Activated gamma-delta T cell (primary cell): ENCODE measurements around the gene HDGF.

Experiments used
- DNase-seq: peaks from one replicate; lab custom pipeline; 2025; lab: John Stamatoyannopoulos, UW

Gene HDGF

DNA sequence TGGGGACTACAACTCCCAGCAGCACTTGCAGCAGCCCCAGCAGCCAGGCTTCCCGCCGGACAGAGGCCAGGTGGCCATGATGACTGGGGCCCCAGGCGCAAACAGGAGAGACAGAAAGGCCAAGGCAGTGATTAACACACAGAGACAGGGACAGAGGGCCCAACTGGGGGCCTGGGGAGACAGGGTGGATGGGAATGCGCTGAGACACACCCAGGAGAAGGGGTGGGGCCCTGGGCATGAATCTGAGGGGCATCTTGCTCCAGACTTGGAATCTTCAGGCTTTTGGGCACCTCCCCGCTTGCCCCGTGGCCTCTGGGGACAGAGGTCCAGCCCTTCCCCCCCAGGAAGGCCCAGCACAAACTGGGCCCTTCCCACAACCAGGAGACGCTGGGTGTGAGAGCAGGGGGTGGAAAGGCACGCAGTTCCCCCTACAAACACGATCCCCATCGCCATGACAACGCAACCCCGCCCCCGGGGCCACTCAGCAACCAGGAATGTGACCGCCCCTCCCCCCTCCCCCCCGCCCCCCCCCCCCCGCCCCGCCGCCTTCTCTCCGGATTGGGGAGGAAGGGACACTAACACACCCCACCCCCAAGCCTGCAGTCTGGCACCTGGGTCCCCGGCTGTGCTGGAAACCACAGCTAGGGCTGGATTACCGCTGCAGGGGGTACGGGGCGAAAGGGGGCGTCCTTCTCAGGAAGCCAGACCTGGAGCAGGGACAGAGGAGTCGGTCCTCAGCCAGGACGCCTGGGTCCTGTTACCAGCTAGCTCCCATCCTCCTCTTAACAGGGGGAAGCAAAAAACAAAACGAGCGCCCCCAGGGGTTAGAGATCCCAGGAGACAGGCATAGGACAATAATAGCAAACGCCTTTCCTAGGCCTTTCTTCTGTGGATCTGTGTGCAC is 4.5 kb downstream of the HDGF start:
- DNase-seq: peak; percentile 65

- peak; percentile 29 for DNase-seq
Observed at GRCh38 chr1:156746406-156746727, 5.1 kb downstream of the HDGF start.

DNA sequence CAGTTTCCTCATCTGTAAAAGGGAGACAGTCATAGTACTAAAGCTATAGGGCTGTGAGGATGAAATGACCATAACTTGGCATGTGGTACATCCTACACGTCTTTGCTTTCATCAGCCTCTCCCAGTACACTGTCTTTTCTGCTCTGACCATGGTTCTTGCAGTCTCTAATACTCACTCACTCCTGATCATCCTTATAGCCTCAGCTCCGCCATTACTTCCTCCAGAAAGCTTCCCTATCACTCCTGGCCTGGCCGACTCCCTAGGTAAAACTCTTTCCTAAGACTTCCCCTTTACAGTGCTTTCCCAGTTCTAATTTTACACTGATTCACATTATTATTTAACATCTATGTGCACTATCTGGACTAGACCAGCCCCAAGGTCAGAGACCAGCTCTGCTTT is 5.6 kb downstream of the HDGF start:
- DNase-seq: no peak

- DNase-seq: no peak
Observed at GRCh38 chr1:156744786-156745419, 6.6 kb downstream of the HDGF start.

DNA sequence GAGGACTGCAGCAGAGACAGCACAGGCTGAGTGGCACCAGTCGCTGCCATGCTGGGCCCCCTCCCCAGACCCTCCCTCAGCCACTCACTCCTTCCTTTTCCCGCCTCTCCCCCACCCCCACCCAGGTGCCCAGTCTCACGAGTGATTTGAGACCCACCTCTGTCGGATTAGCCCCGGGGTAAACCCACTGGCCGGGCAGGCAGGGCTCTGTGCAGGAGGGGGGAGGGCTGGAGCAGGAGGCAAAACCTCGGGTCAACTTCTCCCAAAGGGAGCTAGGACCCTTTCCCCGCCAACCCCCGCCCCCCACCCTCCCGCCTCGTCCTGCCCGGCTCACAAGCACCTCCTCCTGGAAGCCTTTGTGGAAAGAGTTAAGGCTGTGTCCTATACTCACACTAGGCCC is 7.1 kb downstream of the HDGF start:
- DNase-seq: no peak

DNA sequence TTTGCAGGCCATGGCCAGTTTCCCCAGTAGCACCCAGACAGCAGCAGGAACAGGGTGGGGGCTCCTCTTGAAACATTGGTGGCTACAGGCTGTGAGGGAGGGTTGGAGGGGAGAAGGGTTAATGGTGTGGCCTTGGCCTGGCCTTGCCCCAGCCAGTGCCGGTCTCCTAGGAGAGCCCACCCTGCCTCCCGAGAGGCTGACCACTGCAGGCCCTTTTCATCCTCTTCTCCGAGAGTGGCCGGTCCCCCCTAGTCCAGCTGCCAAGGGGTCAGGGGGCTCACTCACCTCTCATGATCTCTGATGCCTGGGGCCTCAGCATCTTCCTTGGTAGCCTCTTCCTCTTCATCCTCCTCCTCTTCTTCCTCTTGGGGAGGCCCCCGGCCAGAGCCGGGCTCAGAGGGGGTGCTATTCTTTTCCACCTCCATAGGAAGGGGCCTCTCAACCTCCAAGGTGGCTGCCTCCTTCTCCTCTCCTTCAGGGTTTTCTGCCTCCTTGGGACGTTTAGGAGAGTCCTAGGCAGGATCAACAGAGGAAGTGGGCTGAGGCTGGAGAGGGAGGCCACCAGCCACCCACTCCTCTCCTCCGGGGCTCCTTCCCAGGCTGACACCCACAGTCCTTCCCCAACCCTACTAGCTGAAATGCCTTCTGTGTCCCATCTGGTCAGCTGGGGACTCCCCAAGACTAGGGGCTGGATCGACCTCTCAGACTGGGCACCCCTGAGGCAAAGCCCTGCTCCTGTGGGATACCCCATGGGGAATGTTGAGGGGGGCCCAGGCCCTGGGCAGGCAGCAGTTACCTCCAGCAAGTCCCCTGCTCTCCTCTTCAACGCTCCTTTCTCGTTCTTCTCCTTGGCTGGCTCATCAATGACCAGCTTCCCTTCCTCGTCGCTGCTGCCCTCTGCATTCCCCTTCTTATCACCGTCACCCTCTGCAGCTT is 7.8 kb downstream of the HDGF start:
- DNase-seq: no peak

DNA sequence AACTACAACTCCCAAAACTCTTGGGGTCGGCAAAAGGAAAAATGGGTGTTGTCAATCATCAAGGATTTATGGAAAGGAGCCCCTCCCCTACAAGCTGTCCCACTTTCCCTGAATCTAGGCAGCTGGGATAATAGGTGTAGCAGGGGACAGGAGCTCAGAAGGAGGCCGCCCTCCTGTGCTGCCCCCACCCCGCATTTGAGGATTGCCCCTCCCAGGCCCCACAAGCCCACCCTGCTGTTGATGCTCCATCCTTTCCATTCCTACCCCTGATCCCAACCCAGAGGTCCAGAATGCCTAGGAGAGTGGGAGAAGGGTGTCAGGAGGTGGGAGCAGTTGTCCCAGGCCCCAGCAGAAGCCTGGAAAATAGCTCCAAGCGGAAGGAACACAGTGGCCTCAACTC is 8.7 kb downstream of the HDGF start:
- no peak for DNase-seq

DNA sequence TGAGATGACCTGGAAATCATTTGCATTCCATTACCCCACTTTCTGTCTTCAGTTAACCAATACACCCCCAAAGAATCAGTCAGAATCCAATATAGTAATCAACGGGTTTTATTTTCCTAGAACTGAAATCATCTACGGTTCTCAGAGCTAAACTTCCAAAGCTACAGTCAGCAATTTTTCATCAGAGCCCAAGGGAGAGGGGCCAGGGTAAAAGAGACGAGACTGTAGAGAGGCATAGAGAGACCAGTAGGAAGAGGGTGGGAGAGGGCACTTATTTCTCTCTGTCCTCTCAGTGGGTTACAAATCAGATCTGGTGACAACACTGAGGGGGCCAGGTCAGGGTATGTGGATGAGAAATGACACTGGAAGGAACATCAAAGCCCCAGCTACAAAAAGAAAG is 9.5 kb downstream of the HDGF start:
- DNase-seq: no peak

DNA sequence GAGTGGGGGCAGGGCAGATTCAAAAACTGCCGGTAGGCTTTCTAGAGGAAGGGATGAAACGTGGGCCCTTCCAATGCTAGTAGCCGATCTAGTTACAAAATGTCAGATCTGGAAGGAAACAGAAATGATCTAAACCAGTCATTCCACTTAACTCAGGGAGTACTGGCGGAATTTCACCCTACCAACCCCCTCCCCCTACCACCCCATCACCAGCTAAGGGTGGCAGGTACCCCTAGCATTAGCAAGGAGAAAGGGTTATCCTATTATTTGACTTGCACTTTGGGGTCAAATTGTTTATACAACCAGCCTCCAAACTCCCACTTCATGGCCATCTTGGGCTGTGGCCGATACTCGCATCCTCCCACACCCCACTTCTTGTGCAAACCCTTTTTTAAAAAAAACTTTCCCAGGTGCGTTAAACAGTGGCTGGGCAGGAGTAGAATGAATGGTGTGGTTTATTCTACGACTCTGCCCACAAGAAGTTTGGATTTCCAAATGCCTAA is 9.9 kb downstream of the HDGF start:
- DNase-seq: no peak

DNA sequence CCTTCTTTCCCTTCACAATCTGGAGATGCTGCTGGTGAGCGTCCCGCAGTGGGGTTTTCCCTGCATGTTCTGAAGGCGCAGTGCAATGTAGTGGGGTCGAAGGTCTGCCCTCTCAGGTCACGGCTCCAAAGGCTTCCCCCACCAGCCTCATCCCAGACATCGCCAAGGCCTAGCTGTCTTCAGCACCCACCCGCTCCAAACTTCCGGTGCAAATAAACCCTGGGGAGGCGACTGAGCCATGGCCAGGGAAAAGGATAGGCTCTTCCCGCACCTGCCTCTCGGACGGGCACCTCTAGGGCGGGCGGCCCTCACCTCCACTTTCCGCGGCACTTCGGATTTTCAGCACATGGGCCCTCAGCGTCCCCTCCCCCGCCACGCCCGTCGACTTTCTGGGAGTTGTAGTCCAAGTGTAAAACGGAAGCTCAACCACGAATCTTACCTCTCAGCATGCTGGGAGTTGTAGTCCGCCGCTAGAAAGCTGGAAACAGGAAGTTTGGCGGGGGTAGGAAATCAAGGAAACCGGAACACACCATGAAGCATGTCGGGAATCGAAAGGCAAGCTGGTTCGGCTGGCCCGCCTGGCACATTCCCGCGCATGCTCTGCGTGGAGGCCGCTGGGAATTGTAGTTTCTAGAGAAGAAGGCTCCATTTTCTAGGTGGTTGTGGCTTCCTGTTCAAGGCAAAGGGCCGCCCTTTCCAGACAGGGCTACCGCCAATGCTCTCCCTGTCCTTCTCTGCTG is 10.6 kb downstream of the HDGF start, which contains the start of gene MRPL24:
TSS of gene MRPL24 (minus strand) at position 348 of the 740 bp plus-strand sequence. CDS start 2,384 bp downstream, outside the sequence.
- DNase-seq: peak; percentile 86

DNA sequence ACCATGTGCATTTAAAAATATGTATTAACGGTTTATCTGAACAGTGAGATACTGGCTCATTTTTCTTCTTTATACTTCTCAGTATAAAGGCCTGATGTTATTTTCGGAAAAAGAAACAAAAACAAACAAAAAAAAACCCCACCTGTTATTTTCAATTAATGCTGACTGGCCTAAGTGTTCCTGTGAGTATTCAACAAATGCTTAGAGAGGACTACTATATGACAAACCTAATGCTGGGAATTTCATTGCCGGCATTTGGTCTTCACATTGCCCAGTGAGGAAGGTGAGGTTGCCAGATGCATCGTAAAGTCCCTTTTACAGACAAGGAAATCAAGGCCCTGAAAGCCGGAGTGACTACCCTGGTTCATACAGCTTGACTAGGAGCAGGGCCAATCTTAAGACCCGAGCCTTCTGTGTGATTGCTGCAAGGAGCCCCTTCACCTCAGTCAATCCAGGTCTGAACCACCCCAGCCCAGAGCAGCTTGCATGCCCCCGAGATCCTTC is 11.2 kb downstream of the HDGF start:
- DNase-seq: no peak

DNA sequence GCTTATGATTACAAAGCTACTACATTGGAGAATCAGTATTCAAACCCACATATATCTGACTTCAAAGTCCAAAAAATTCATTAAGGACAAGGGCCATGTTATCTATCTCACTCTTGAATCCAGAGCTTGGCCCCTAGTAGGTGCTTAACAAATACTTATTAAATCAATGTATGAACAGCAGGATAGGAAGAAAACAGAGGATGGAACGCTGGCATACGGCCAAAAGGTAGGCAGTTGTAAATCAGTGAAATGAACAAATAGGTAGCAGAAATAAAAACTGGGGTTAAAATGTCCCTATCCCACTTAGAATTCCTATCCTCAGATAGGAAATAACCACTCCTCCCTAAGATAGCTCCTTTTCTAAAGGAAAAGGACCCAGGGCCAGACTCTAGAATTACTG is 12.6 kb downstream of the HDGF start:
- DNase-seq: no peak

DNA sequence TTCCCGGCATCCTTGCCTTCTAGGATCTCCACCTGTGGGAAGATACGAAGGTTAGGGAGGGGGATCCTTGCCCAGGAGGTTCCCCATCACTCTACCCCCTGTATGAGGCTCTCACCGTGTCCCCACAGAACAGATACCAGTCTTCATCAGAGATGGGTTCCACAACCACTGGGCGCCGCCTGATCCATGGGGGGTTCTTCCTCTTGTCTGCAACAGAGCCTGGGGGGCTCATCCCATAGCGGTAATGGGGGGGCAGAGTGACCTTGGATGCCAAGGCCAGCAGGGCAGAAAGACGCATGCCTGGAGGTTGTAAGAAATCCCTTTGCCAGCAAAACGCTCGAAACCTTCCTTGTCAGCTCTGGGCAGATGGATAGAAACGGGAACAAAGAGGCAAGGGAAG is 13.1 kb downstream of the HDGF start:
- DNase-seq: no peak

GRCh38 chr1:156733989-156734584 is 17.4 kb downstream of the HDGF start:
- no peak for DNase-seq

- DNase-seq: peak; percentile 79
Observed at GRCh38 chr1:156728599-156729462, 22.6 kb downstream of the HDGF start, which contains the start of gene ISG20L2. Gene ISG20L2, minus strand, starts transcription at chr1:156728766. Its CDS starts 1,114 bp downstream, at chr1:156727652.

DNA sequence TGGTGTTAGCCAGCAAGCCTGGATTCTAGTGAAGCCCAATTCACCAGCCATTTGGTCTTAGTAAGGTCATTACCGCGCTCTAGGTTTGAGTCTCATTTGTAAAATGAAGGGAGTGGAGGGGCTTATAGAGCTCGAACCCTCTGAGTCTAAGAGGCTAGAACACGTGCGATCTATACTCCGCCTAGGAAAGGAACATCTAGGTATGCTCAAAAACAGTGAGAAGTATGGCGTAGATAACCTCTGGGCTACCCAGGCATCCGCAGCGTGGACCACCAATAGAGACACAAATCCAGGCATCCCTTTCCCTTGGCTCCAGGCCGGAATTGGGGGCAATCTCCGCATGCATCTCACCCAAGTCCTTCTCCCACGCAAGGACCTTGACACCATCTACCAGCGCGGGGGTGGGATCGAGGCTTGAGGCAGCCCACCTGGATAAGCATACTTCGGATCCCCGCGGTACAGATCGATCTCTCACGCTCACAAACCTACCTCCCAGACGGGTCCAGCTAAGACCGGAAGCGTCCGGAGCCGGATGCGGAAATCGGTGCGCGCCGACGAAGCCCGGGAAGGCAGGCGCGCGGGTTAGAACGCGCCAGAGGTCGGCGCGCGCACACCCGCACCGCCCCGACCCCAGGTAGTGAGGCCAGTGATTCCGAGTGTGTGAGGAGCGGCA is 23.4 kb downstream of the HDGF start, which contains the start of gene METTL25B:
TSS of gene METTL25B (plus strand) at position 544 of the 673 bp plus-strand sequence. CDS start 636 bp downstream, outside the sequence.
- peak; percentile 77 for DNase-seq

- no peak for DNase-seq
Observed at GRCh38 chr1:156727492-156727891, 24.0 kb downstream of the HDGF start.

DNA sequence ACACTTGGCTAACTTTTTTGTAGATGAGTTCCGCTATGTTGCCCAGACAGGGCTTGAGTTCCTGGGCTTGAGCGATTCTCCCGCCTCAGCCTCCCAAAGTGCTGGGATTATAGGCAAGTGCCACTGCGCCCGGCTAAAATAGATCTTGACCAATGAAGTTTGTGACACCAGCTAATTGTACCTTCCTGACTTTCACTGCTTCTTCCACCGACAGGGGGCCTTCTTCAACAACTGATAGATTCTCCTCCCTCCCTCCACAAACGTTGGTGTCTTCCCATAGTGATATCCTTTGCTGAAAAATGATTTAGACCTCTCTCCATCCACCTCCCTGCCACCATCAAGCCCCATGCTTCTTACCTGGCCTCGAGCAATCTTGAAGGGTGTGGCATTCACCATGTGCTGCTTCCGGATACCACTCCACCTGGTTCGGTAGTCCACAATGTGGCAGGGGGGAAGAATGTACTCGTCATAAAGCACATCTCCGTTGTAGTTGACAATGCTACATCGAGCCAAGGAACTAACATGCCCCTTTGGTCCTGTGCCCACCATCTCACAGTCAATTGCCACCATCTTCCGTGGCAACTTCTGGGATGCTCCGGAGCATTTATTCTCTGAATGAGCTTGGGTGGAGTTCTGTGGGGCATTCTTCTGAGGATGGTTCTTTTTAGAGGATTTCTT is 24.8 kb downstream of the HDGF start:
- no peak for DNase-seq
